ENCODE measurements around the gene GTF2H4.

GTF2H4 gene

GRCh38 chr6:30891450-30891723 is 16.6 kb upstream of the GTF2H4 start:
- no peaks in the 10 kb centered on the region for H3K27me3 ChIP-seq (ENCODE audit: control insufficient read depth, insufficient read depth, low read length)
- peaks cover 7% of the 10 kb centered on the region for H3K4me1 ChIP-seq (ENCODE audit: control insufficient read depth, low read depth, low read length)
- no peak overlapping the region for H3K4me3 ChIP-seq (ENCODE audit: low read length)
- H3K36me3 ChIP-seq (ENCODE audit: control insufficient read depth, low read depth, low read length) = peaks cover 81% of the 10 kb centered on the region
- no peaks in the 10 kb centered on the region for H3K9me3 ChIP-seq (ENCODE audit: control insufficient read depth, low read depth, low read length)
- H3K9ac ChIP-seq (ENCODE audit: low read length) = no peak overlapping the region
- H3K27ac ChIP-seq (ENCODE audit: low read length) = no peak overlapping the region

GRCh38 chr6:30891816-30892538 is 16.0 kb upstream of the GTF2H4 start:
- peaks cover 86% of the 10 kb centered on the region for H3K36me3 ChIP-seq (ENCODE audit: control insufficient read depth, low read depth, low read length)
- peaks cover 2% of the 10 kb centered on the region for H3K4me1 ChIP-seq (ENCODE audit: control insufficient read depth, low read depth, low read length)
- H3K27me3 ChIP-seq (ENCODE audit: control insufficient read depth, insufficient read depth, low read length) = no peaks in the 10 kb centered on the region
- H3K9ac ChIP-seq (ENCODE audit: low read length) = no peak overlapping the region
- H3K4me3 ChIP-seq (ENCODE audit: low read length) = no peak overlapping the region
- no peak overlapping the region for H3K27ac ChIP-seq (ENCODE audit: low read length)
- no peaks in the 10 kb centered on the region for H3K9me3 ChIP-seq (ENCODE audit: control insufficient read depth, low read depth, low read length)

GRCh38 chr6:30893001-30893591 is 14.9 kb upstream of the GTF2H4 start:
- Histone ChIP-seq H3K27ac (ENCODE audit: low read length) (no peak overlapping the region), H3K36me3 (ENCODE audit: control insufficient read depth, low read depth, low read length) (peaks cover 95% of the 10 kb centered on the region), H3K27me3 (ENCODE audit: control insufficient read depth, insufficient read depth, low read length) (no peaks in the 10 kb centered on the region), H3K4me3 (ENCODE audit: low read length) (no peak overlapping the region), H3K9me3 (ENCODE audit: control insufficient read depth, low read depth, low read length) (no peaks in the 10 kb centered on the region), H3K9ac (ENCODE audit: low read length) (no peak overlapping the region), H3K4me1 (ENCODE audit: control insufficient read depth, low read depth, low read length) (no peaks in the 10 kb centered on the region)

GRCh38 chr6:30893666-30894065 is 14.3 kb upstream of the GTF2H4 start:
- Histone ChIP-seq H3K36me3 (ENCODE audit: control insufficient read depth, low read depth, low read length) (peaks cover 95% of the 10 kb centered on the region), H3K4me1 (ENCODE audit: control insufficient read depth, low read depth, low read length) (no peaks in the 10 kb centered on the region), H3K9me3 (ENCODE audit: control insufficient read depth, low read depth, low read length) (no peaks in the 10 kb centered on the region), H3K9ac (ENCODE audit: low read length) (no peak overlapping the region), H3K4me3 (ENCODE audit: low read length) (no peak overlapping the region), H3K27ac (ENCODE audit: low read length) (no peak overlapping the region), H3K27me3 (ENCODE audit: control insufficient read depth, insufficient read depth, low read length) (no peaks in the 10 kb centered on the region)

- no peaks in the 10 kb centered on the region for H3K27me3 ChIP-seq (ENCODE audit: control insufficient read depth, insufficient read depth, low read length)
- no peak overlapping the region for H3K9ac ChIP-seq (ENCODE audit: low read length)
- no peaks in the 10 kb centered on the region for H3K9me3 ChIP-seq (ENCODE audit: control insufficient read depth, low read depth, low read length)
- no peak overlapping the region for H3K4me3 ChIP-seq (ENCODE audit: low read length)
- no peak overlapping the region for H3K27ac ChIP-seq (ENCODE audit: low read length)
- H3K4me1 ChIP-seq (ENCODE audit: control insufficient read depth, low read depth, low read length) = no peaks in the 10 kb centered on the region
- H3K36me3 ChIP-seq (ENCODE audit: control insufficient read depth, low read depth, low read length) = peaks cover 95% of the 10 kb centered on the region
Observed at GRCh38 chr6:30894381-30894780, 13.6 kb upstream of the GTF2H4 start.

GRCh38 chr6:30894935-30895334 is 13.1 kb upstream of the GTF2H4 start:
- Histone ChIP-seq H3K4me3 (ENCODE audit: low read length) (no peak overlapping the region), H3K27ac (ENCODE audit: low read length) (no peak overlapping the region), H3K9me3 (ENCODE audit: control insufficient read depth, low read depth, low read length) (no peaks in the 10 kb centered on the region), H3K4me1 (ENCODE audit: control insufficient read depth, low read depth, low read length) (no peaks in the 10 kb centered on the region), H3K9ac (ENCODE audit: low read length) (no peak overlapping the region), H3K27me3 (ENCODE audit: control insufficient read depth, insufficient read depth, low read length) (no peaks in the 10 kb centered on the region), H3K36me3 (ENCODE audit: control insufficient read depth, low read depth, low read length) (peaks cover 95% of the 10 kb centered on the region)

- peaks cover 94% of the 10 kb centered on the region for H3K36me3 ChIP-seq (ENCODE audit: control insufficient read depth, low read depth, low read length)
- H3K4me1 ChIP-seq (ENCODE audit: control insufficient read depth, low read depth, low read length) = no peaks in the 10 kb centered on the region
- H3K27me3 ChIP-seq (ENCODE audit: control insufficient read depth, insufficient read depth, low read length) = no peaks in the 10 kb centered on the region
- no peaks in the 10 kb centered on the region for H3K9me3 ChIP-seq (ENCODE audit: control insufficient read depth, low read depth, low read length)
- H3K9ac ChIP-seq (ENCODE audit: low read length) = no peak overlapping the region
- H3K4me3 ChIP-seq (ENCODE audit: low read length) = no peak overlapping the region
- H3K27ac ChIP-seq (ENCODE audit: low read length) = no peak overlapping the region
Observed at GRCh38 chr6:30895343-30895742, 12.7 kb upstream of the GTF2H4 start.

GRCh38 chr6:30896541-30896940 is 11.5 kb upstream of the GTF2H4 start:
- Histone ChIP-seq H3K9ac (ENCODE audit: low read length) (no peak overlapping the region), H3K4me1 (ENCODE audit: control insufficient read depth, low read depth, low read length) (no peaks in the 10 kb centered on the region), H3K36me3 (ENCODE audit: control insufficient read depth, low read depth, low read length) (peaks cover 82% of the 10 kb centered on the region)

GRCh38 chr6:30897882-30898281 is 10.1 kb upstream of the GTF2H4 start:
- Histone ChIP-seq H3K27ac (ENCODE audit: low read length) (no peak overlapping the region), H3K9ac (ENCODE audit: low read length) (no peak overlapping the region), H3K9me3 (ENCODE audit: control insufficient read depth, low read depth, low read length) (no peaks in the 10 kb centered on the region), H3K36me3 (ENCODE audit: control insufficient read depth, low read depth, low read length) (peaks cover 70% of the 10 kb centered on the region), H3K4me3 (ENCODE audit: low read length) (no peak overlapping the region), H3K27me3 (ENCODE audit: control insufficient read depth, insufficient read depth, low read length) (no peaks in the 10 kb centered on the region), H3K4me1 (ENCODE audit: control insufficient read depth, low read depth, low read length) (no peaks in the 10 kb centered on the region)

More at GRCh38 chr6:30896541-30896940, 11.5 kb upstream of the GTF2H4 start:
- Histone ChIP-seq H3K27me3 (ENCODE audit: control insufficient read depth, insufficient read depth, low read length) (no peaks in the 10 kb centered on the region), H3K4me3 (ENCODE audit: low read length) (no peak overlapping the region), H3K9me3 (ENCODE audit: control insufficient read depth, low read depth, low read length) (no peaks in the 10 kb centered on the region), H3K27ac (ENCODE audit: low read length) (no peak overlapping the region)

GRCh38 chr6:30898750-30899360 is 9.2 kb upstream of the GTF2H4 start:
- Histone ChIP-seq H3K36me3 (ENCODE audit: control insufficient read depth, low read depth, low read length) (peaks cover 60% of the 10 kb centered on the region), H3K4me3 (ENCODE audit: low read length) (no peak overlapping the region), H3K9ac (ENCODE audit: low read length) (no peak overlapping the region), H3K9me3 (ENCODE audit: control insufficient read depth, low read depth, low read length) (no peaks in the 10 kb centered on the region), H3K4me1 (ENCODE audit: control insufficient read depth, low read depth, low read length) (no peaks in the 10 kb centered on the region), H3K27ac (ENCODE audit: low read length) (no peak overlapping the region), H3K27me3 (ENCODE audit: control insufficient read depth, insufficient read depth, low read length) (no peaks in the 10 kb centered on the region)

- Histone ChIP-seq H3K9me3 (ENCODE audit: control insufficient read depth, low read depth, low read length) (no peaks in the 10 kb centered on the region), H3K4me3 (ENCODE audit: low read length) (no peak overlapping the region), H3K36me3 (ENCODE audit: control insufficient read depth, low read depth, low read length) (peaks cover 39% of the 10 kb centered on the region), H3K27ac (ENCODE audit: low read length) (no peak overlapping the region), H3K9ac (ENCODE audit: low read length) (no peak overlapping the region), H3K4me1 (ENCODE audit: control insufficient read depth, low read depth, low read length) (peaks cover 1% of the 10 kb centered on the region), H3K27me3 (ENCODE audit: control insufficient read depth, insufficient read depth, low read length) (no peaks in the 10 kb centered on the region)
Observed at GRCh38 chr6:30900863-30901417, 7.1 kb upstream of the GTF2H4 start.

All from iPS-18a (cell line).